H1 (cell line): ENCODE measurements around the gene TAOK2. TPM values are rescaled to one million over a fixed set of nuclear protein-coding genes. Genes with fewer than 3 reads are reported as not detected.
"Not testable (repeated sequence)": the region's sequence is repeated elsewhere in the genome, so short reads cannot be mapped to it uniquely, and the experiment has no call there.

Source experiments
- CTCF ChIA-PET: fragments of 300-600 bp; sonication (Branson Sonifier 250); formaldehyde crosslinking; loops from one replicate; lab custom pipeline; 2021; ENCODE audit not compliant: partially characterized antibody; lab: Charles Lee
- POLR2A ChIA-PET: fragments of 300-600 bp; sonication (Branson Sonifier 250); formaldehyde crosslinking; loops from one replicate; lab custom pipeline; 2021; ENCODE audit warnings: inconsistent platforms; ENCODE audit not compliant: partially characterized antibody; lab: Charles Lee
- DNase-seq, 2 experiments: peaks; one replicate each; pipeline versions ENCODE4 v3.0.0 to v3.0.0-alpha.2; 2010 to 2022; ENCODE audit warnings: low spot score in 2 of 2, low read depth in 1 of 2, mixed read lengths in 1 of 2
- FAIRE-seq: peaks from 2 replicates; lab custom pipeline; 2011; peaks lifted over from hg19 to GRCh38; lab: Jason Lieb, UNC
- H2AFZ ChIP-seq: 2 replicates; pipeline ENCODE4 v1.8.1; 2012; ENCODE audit warnings: low read length, inconsistent platforms
- H2AK5ac ChIP-seq: 2 replicates; pipeline ENCODE4 v1.6.1; 2013; ENCODE audit warnings: low read depth, low read length
- H2BK120ac ChIP-seq: replicated peaks from 2 replicates; pipeline ENCODE3; 2013; ENCODE audit warnings: low read depth, low read length, inconsistent platforms
- H2BK12ac ChIP-seq: 2 replicates; pipeline ENCODE4 v1.6.1; 2013; ENCODE audit warnings: low read depth, low read length
- H2BK15ac ChIP-seq: 2 replicates; pipeline ENCODE4 v1.6.1; 2013; ENCODE audit warnings: low read length
- H2BK20ac ChIP-seq: 2 replicates; pipeline ENCODE4 v1.6.1; 2013; ENCODE audit warnings: low read length
- H2BK5ac ChIP-seq: 2 replicates; pipeline ENCODE4 v1.6.1; 2013; ENCODE audit warnings: low read depth, low read length
- H3K14ac ChIP-seq: 2 replicates; pipeline ENCODE4 v1.6.1; 2013; ENCODE audit warnings: inconsistent platforms; ENCODE audit not compliant: insufficient read length
- H3K18ac ChIP-seq: 2 replicates; pipeline ENCODE4 v1.6.1; 2013; ENCODE audit warnings: low read length; ENCODE audit errors: extremely low read depth
- H3K23ac ChIP-seq: 2 replicates; pipeline ENCODE4 v1.6.1; 2013; ENCODE audit warnings: inconsistent platforms; ENCODE audit not compliant: insufficient read length
- H3K23me2 ChIP-seq: 2 replicates; pipeline ENCODE4 v1.6.1; 2013; ENCODE audit warnings: low read depth, low read length
- H3K27ac ChIP-seq: 2 replicates; pipeline ENCODE4 v1.6.1; 2011; ENCODE audit warnings: low read depth, low read length, inconsistent platforms
- H3K27me3 ChIP-seq, 4 experiments: replicated peaks in 1 of 4; 1 replicate in 1 of 4; 2 replicates in 3 of 4; pipeline versions ENCODE4 v1.6.1 to v1.8.1; 2011 to 2013; ENCODE audit warnings: low read length in 3 of 4, mild to moderate bottlenecking in 3 of 4, inconsistent platforms in 2 of 4, mixed read lengths in 2 of 4, moderate library complexity in 1 of 4; ENCODE audit not compliant: control insufficient read depth in 3 of 4, insufficient read depth in 3 of 4; ENCODE audit errors: extremely low read depth in 1 of 4
- H3K36me3 ChIP-seq, 4 experiments: 2 replicates each; pipeline versions ENCODE4 v1.6.1 to v1.8.1; 2011 to 2013; ENCODE audit warnings: mild to moderate bottlenecking in 4 of 4, low read length in 3 of 4, moderate library complexity in 2 of 4, control low read depth in 1 of 4, inconsistent platforms in 1 of 4; ENCODE audit not compliant: insufficient read depth in 4 of 4, control insufficient read depth in 2 of 4
- H3K4ac ChIP-seq: replicated peaks from 2 replicates; pipeline ENCODE3; 2013; ENCODE audit warnings: low read length, low read depth, mixed read lengths, inconsistent platforms; ENCODE audit not compliant: insufficient read length
- H3K4me1 ChIP-seq, 4 experiments: replicated peaks in 1 of 4; 1 replicate in 1 of 4; 2 replicates in 3 of 4; pipeline versions ENCODE4 v1.6.1 to v1.8.1; 2011 to 2013; ENCODE audit warnings: low read length in 3 of 4, inconsistent platforms in 2 of 4, mixed read lengths in 1 of 4; ENCODE audit not compliant: insufficient read depth in 4 of 4, control insufficient read depth in 3 of 4
- H3K4me2 ChIP-seq, 2 experiments: 2 replicates each; pipeline versions ENCODE4 v1.6.1 to v1.8.1; 2011 to 2013; ENCODE audit warnings: low read depth in 2 of 2, low read length in 2 of 2, control low read depth in 1 of 2, inconsistent platforms in 1 of 2, mild to moderate bottlenecking in 1 of 2; ENCODE audit not compliant: insufficient read depth in 1 of 2
- H3K4me3 ChIP-seq, 4 experiments: fragments of 200-600, 300-600 bp in 1 of 4; sonication (generic), shearing (Covaris generic), sonication (Bioruptor Twin) in 1 of 4; 2 replicates each; pipeline versions ENCODE4 v1.5.1 to v1.8.1; 2011 to 2016; ENCODE audit warnings: low read length in 4 of 4, low read depth in 3 of 4, control low read depth in 2 of 4, inconsistent platforms in 2 of 4, mild to moderate bottlenecking in 2 of 4, mixed read lengths in 1 of 4, moderate library complexity in 1 of 4; ENCODE audit not compliant: insufficient read depth in 2 of 4; ENCODE audit errors: extremely low read depth in 1 of 4
- H3K56ac ChIP-seq: replicated peaks from 2 replicates; pipeline ENCODE3; 2013; ENCODE audit warnings: low read depth, mild to moderate bottlenecking, mixed read lengths, low read length, inconsistent platforms; ENCODE audit not compliant: insufficient read length
- H3K79me1 ChIP-seq: 2 replicates; pipeline ENCODE4 v1.6.1; 2013; ENCODE audit warnings: low read depth, low read length, control low read depth
- H3K79me2 ChIP-seq, 2 experiments: 2 replicates each; pipeline versions ENCODE4 v1.6.1 to v1.8.1; 2012 to 2013; ENCODE audit warnings: low read length in 2 of 2, mild to moderate bottlenecking in 2 of 2, inconsistent platforms in 1 of 2; ENCODE audit not compliant: insufficient read depth in 2 of 2, control insufficient read depth in 1 of 2
- H3K9ac ChIP-seq, 4 experiments: replicated peaks in 1 of 4; 1 replicate in 1 of 4; 2 replicates in 3 of 4; pipeline versions ENCODE4 v1.6.1 to v1.8.1; 2011 to 2013; ENCODE audit warnings: low read depth in 3 of 4, low read length in 3 of 4, control low read depth in 2 of 4, mild to moderate bottlenecking in 2 of 4, moderate library complexity in 2 of 4, inconsistent platforms in 1 of 4; ENCODE audit errors: extremely low read depth in 1 of 4
- H3K9me3 ChIP-seq, 2 experiments: 2 replicates each; pipeline versions ENCODE4 v1.6.1 to v1.8.1; 2012 to 2013; ENCODE audit warnings: mild to moderate bottlenecking in 2 of 2, moderate library complexity in 2 of 2, control low read depth in 1 of 2, inconsistent platforms in 1 of 2, low read depth in 1 of 2, low read length in 1 of 2, mixed read lengths in 1 of 2; ENCODE audit not compliant: insufficient read depth in 2 of 2
- H4K20me1 ChIP-seq, 2 experiments: replicated peaks in 1 of 2; 2 replicates each; pipeline versions ENCODE3 to v1.8.1; 2011 to 2013; ENCODE audit warnings: inconsistent platforms in 2 of 2, low read length in 2 of 2, mild to moderate bottlenecking in 1 of 2; ENCODE audit not compliant: insufficient read depth in 2 of 2, control insufficient read depth in 1 of 2
- H4K5ac ChIP-seq: 2 replicates; pipeline ENCODE4 v1.6.1; 2013; ENCODE audit warnings: low read length, low read depth, mixed read lengths, inconsistent platforms; ENCODE audit not compliant: insufficient read length
- H4K8ac ChIP-seq: 2 replicates; pipeline ENCODE4 v1.8.0; 2013; ENCODE audit warnings: mild to moderate bottlenecking, moderate library complexity, low read length, inconsistent platforms; ENCODE audit not compliant: insufficient read depth; ENCODE audit errors: extremely low read depth
- H4K91ac ChIP-seq: replicated peaks from 2 replicates; pipeline ENCODE3; 2013; ENCODE audit warnings: low read length, mixed read lengths, inconsistent platforms; ENCODE audit not compliant: insufficient read length
- WGBS, 2 experiments: shearing (Covaris generic) in 1 of 2; methylation state at CpG; one replicate each; pipeline versions ENCODE4 v1.1.6 to v1.1.7; 2013 to 2015; ENCODE audit warnings: low lambda C conversion rate in 2 of 2, mixed read lengths in 2 of 2, inconsistent platforms in 1 of 2, low coverage in 1 of 2, missing lambda C conversion rate in 1 of 2; ENCODE audit not compliant: insufficient replicate concordance in 2 of 2, insufficient coverage in 1 of 2, insufficient read length in 1 of 2; ENCODE audit errors: extremely low coverage in 1 of 2, missing lambda C conversion rate in 1 of 2; 5-methylcytosine and 5-hydroxymethylcytosine counted together
- polyA plus RNA-seq, 7 experiments: library from polyadenylated mRNA; depleted of rRNA in 3 of 7; stranded (reverse) in 5 of 7; unstranded in 2 of 7; fragments of >200 nt in 5 of 7; fragments of 200-250 nt in 2 of 7; gene quantifications; 1 replicate in 5 of 7; 2 replicates in 1 of 7; 4 replicates in 1 of 7; pipeline versions ENCODE4 v1.2.1 to v1.2.3, GENCODE V29; 2011 to 2013; ENCODE audit warnings: missing spikeins in 2 of 7, mixed read lengths in 2 of 7
- total RNA-seq: library from RNA; stranded (reverse); fragmentation: NEBNext Ultra II Directional; extraction: Animal tissue kit (Norgen Biotek cat#: 25700); gene quantifications from 2 replicates; pipeline ENCODE4 v1.2.1, GENCODE V29; 2021

Gene TAOK2
- total and polyA plus RNA-seq, 2 of the 8 experiments (the other 6 are each of a cell fraction or from before 2014, with no cell fraction given): 13.5 to 32.6 TPM

DNA sequence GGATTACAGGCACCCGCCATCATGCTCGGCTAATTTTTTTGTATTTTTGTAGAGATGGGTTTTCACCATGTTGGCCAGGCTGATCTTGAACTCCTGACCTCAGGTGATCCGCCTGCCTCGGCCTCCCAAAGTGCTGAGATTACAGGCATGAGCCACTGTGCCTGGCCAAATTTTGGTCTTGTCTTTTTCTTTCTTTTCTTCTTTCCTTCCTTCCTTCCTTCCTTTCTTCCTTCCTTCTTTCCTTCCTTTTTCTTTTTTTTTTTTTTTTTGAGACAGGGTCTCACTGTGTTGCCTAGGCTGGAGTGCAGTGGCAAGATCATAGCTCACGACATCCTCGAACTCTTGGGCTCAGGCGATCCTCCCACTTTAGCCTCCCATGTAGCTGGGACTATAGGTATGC is 41.8 kb downstream of the TAOK2 start:
- H4K20me1 ChIP-seq, H3K4me3 ChIP-seq, H2BK15ac ChIP-seq, H3K23ac ChIP-seq, H3K79me2 ChIP-seq, DNase-seq, H4K91ac ChIP-seq, H3K18ac ChIP-seq, H3K79me1 ChIP-seq, H3K4me2 ChIP-seq, H4K8ac ChIP-seq, H2AK5ac ChIP-seq, H3K9ac ChIP-seq, H3K9me3 ChIP-seq, H3K56ac ChIP-seq, H2BK120ac ChIP-seq, H3K4me1 ChIP-seq, H3K4ac ChIP-seq, H2AFZ ChIP-seq, H2BK5ac ChIP-seq, FAIRE-seq, H3K27ac ChIP-seq, H2BK12ac ChIP-seq, H4K5ac ChIP-seq, H2BK20ac ChIP-seq, H3K14ac ChIP-seq, H3K36me3 ChIP-seq: not testable (repeated sequence)
- peaks cover 0 to 11% (median 6%) of the 10 kb centered on the region in 4 experiments; a peak in 4 of 7 replicates for H3K27me3 ChIP-seq
- POLR2A ChIA-PET: interaction anchor here (0.6 to 1.5 kb wide), 3 partner anchors 10 to 315 kb away, joined by 3 to 4 read pairs (median 4); no protein-coding TSS in a partner anchor
- CTCF ChIA-PET: interaction anchor here (0.6 to 2.1 kb wide), 4 partner anchors 10 to 324 kb away, joined by 3 to 11 read pairs (median 6); no protein-coding TSS in a partner anchor
- WGBS, 2 experiments: 96% methylated on average over 7 of the region's 7 CpGs; no CpG with 5 or more reads in 1 of the 2 experiments
- H3K23me2 ChIP-seq: peaks cover 15% of the 10 kb centered on the region
